ENCODE data around the gene B3GAT3. TPM values are rescaled to one million over a fixed set of nuclear protein-coding genes. Genes with fewer than 3 reads are reported as not detected.
A peak's percentile ranks its signal among the peaks of the same experiment; 100 is the strongest.

The B3GAT3 gene
- total and polyA plus RNA-seq, 7 donors = 9.7 to 47.5 (median 16.1) TPM

- Histone ChIP-seq H3K27ac (peak overlapping the region; percentile 94 to 99 (median 97)), H3K4me1 (peaks cover 0 to 43% (median 39%) of the 10 kb centered on the region in 4 donors), H3K36me3 (peaks cover 2 to 50% (median 7%) of the 10 kb centered on the region in 4 donors), H3K4me3 (peak overlapping the region; percentile 89 to 99 (median 94)), H3K27me3 (no peaks in the 10 kb centered on the region), H3K9me3 (no peaks in the 10 kb centered on the region)
- intact Hi-C loops (cut with DNase I) = loop anchor here (5.0 kb wide), 1 partner anchor 51 kb away; no protein-coding TSS in a partner anchor
- no peak for DNase-seq
- TF ChIP-seq POLR2A (IDR thresholded peaks at IDR 0.05) (no peak), EP300 (IDR thresholded peaks at IDR 0.05) (no peak)
- WGBS, 2 donors = 67 to 80% methylated on average over 13 of the region's 13 CpGs
Measured at GRCh38 chr11:62603072-62603408, 18.7 kb downstream of the B3GAT3 start.

- DNase-seq = peak; percentile 89
- intact Hi-C loops (cut with DNase I) = loop anchor here (5.0 kb wide), 1 partner anchor 50 kb away; no protein-coding TSS in a partner anchor
- H3K36me3 ChIP-seq = peaks cover 8 to 51% (median 13%) of the 10 kb centered on the region in 4 donors
Measured at GRCh38 chr11:62602141-62603071, 19.4 kb downstream of the B3GAT3 start.

GRCh38 chr11:62601372-62602140 is 20.2 kb downstream of the B3GAT3 start, which contains the start of gene MTA2:
Gene MTA2 (minus strand): TSS chr11:62601865. CDS start chr11:62601450, 415 bp downstream.
- DNase-seq = peak; percentile 99
- intact Hi-C loops (cut with DNase I) = loop anchor here (5.0 kb wide), 1 partner anchor 49 kb away; no protein-coding TSS in a partner anchor
- H3K4me3 ChIP-seq = peak within 1 kb of the TSS; percentile 89 to 99 (median 94)
- peak; percentile 65 to 86 (median 78) for TF ChIP-seq POLR2AphosphoS5 (IDR thresholded peaks at IDR 0.05)
- peak; percentile 38 to 47 for TF ChIP-seq POLR2A (IDR thresholded peaks at IDR 0.05)
- no peak for TF ChIP-seq EP300 (IDR thresholded peaks at IDR 0.05)
- H3K27ac ChIP-seq = peak within 1 kb of the TSS; percentile 94 to 99 (median 97)
- no peaks in the 10 kb centered on the region for H3K27me3 ChIP-seq
- H3K4me1 ChIP-seq = peaks cover 0 to 43% (median 39%) of the 10 kb centered on the region in 4 donors
- WGBS, 2 donors = 1% methylated on average over 83 of the region's 83 CpGs
- H3K36me3 ChIP-seq = peaks cover 15 to 51% (median 21%) of the 10 kb centered on the region in 4 donors
- no peaks in the 10 kb centered on the region for H3K9me3 ChIP-seq

More at GRCh38 chr11:62602141-62603071, 19.4 kb downstream of the B3GAT3 start:
- Histone ChIP-seq H3K4me1 (peaks cover 0 to 43% (median 39%) of the 10 kb centered on the region in 4 donors), H3K4me3 (peak overlapping the region; percentile 89 to 99 (median 94)), H3K9me3 (no peaks in the 10 kb centered on the region), H3K27ac (peak overlapping the region; percentile 94 to 99 (median 97)), H3K27me3 (no peaks in the 10 kb centered on the region)
- TF ChIP-seq POLR2AphosphoS5 (IDR thresholded peaks at IDR 0.05) (peak; percentile 9 to 68 (median 54)), EP300 (IDR thresholded peaks at IDR 0.05) (peak in 1 of 4 donors; percentile 17), CTCF (IDR thresholded peaks at IDR 0.05) (peak; percentile 6 to 25 (median 22)), POLR2A (IDR thresholded peaks at IDR 0.05) (no peak)
- 9 to 29% methylated on average over 96 of the region's 96 CpGs for WGBS, 2 donors

- H3K36me3 ChIP-seq = peaks cover 20 to 51% (median 26%) of the 10 kb centered on the region in 4 donors
- intact Hi-C loops (cut with DNase I) = loop anchor here (5.0 kb wide), 1 partner anchor 49 kb away; no protein-coding TSS in a partner anchor
- DNase-seq = peak; percentile 80
- no peaks in the 10 kb centered on the region for H3K27me3 ChIP-seq
- H3K4me1 ChIP-seq = peaks cover 0 to 43% (median 39%) of the 10 kb centered on the region in 4 donors
- 1% methylated on average over 30 of the region's 30 CpGs for WGBS, 2 donors
- peak overlapping the region; percentile 89 to 99 (median 94) for H3K4me3 ChIP-seq
- H3K9me3 ChIP-seq = no peaks in the 10 kb centered on the region
- H3K27ac ChIP-seq = peak overlapping the region; percentile 94 to 99 (median 97)
- TF ChIP-seq POLR2A (IDR thresholded peaks at IDR 0.05) = no peak
- no peak for TF ChIP-seq EP300 (IDR thresholded peaks at IDR 0.05)
- no peak for TF ChIP-seq CTCF (IDR thresholded peaks at IDR 0.05)
- TF ChIP-seq POLR2AphosphoS5 (IDR thresholded peaks at IDR 0.05) = no peak
Measured at GRCh38 chr11:62601122-62601371, 20.7 kb downstream of the B3GAT3 start.

- Histone ChIP-seq H3K27me3 (no peaks in the 10 kb centered on the region), H3K36me3 (peaks cover 25 to 51% (median 30%) of the 10 kb centered on the region in 4 donors), H3K27ac (peak overlapping the region; percentile 94 to 99 (median 97)), H3K4me3 (peak overlapping the region; percentile 89 to 99 (median 94)), H3K9me3 (no peaks in the 10 kb centered on the region), H3K4me1 (peaks cover 0 to 43% (median 39%) of the 10 kb centered on the region in 4 donors)
- 2% methylated on average over 26 of the region's 26 CpGs for WGBS, 2 donors
- intact Hi-C loops (cut with DNase I) = loop anchor here (5.0 kb wide), 1 partner anchor 48 kb away; no protein-coding TSS in a partner anchor
- TF ChIP-seq EP300 (IDR thresholded peaks at IDR 0.05) (no peak), POLR2AphosphoS5 (IDR thresholded peaks at IDR 0.05) (no peak), POLR2A (IDR thresholded peaks at IDR 0.05) (no peak), CTCF (IDR thresholded peaks at IDR 0.05) (no peak)
- DNase-seq = no peak
Measured at GRCh38 chr11:62600367-62601121, 21.2 kb downstream of the B3GAT3 start.
